GM18868 (cell line): Measurements from ENCODE around the gene LIMCH1.

ENCODE experiments used
- ATAC-seq: cut with Tn5 transposase; IDR thresholded peaks from one replicate; pipeline ENCODE4 v1.9.1; 2021; ENCODE audit warnings: mild to moderate bottlenecking, moderate library complexity; ENCODE audit not compliant: unreplicated experiment

LIMCH1 gene

DNA sequence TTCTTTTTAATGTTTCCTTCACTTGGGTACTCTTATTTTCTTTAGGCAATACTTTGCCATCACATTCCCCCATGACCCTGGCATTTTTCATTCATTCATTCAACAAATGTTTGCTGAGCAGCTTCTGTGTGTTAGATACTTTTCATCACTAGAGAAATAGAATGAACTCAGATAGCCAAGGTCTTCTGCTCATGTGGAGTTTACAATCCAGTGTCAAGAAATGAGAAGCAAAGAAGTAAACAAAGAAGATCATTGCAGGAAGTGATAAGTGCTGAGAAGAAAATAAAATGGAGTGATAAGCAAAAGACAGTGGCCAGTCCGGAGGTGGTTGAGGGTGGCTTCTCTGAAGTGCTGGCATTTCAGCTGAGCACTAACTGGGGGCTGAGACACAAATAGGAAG lies 63.1 kb downstream of the LIMCH1 start:
- no peak for ATAC-seq

- no peak for ATAC-seq
Measured at GRCh38 chr4:41602113-41602512, 64.2 kb downstream of the LIMCH1 start.

- no peak for ATAC-seq
Measured at GRCh38 chr4:41602886-41603498, 65.0 kb downstream of the LIMCH1 start.

DNA sequence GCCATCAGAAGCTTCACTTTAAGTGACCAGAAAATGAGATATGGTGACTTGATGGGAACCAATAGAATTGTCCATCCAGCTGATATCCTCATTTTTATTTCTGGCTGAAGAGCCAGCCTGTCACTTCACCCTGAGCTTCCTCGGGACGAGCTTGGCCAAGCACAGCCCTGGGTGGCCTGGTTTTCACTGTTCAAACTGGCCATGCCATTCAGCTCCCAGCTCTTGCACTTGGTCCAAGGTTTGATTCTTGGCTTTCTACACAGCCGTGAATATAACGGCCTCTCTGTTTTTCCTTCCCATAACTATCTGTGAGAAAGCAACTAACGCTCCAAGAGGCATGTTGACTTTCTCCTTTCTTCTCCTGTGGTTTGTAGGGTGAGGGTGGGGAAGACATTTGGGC lies 71.9 kb downstream of the LIMCH1 start:
- no peak for ATAC-seq

GRCh38 chr4:41610474-41610873 lies 72.5 kb downstream of the LIMCH1 start:
- no peak for ATAC-seq

DNA sequence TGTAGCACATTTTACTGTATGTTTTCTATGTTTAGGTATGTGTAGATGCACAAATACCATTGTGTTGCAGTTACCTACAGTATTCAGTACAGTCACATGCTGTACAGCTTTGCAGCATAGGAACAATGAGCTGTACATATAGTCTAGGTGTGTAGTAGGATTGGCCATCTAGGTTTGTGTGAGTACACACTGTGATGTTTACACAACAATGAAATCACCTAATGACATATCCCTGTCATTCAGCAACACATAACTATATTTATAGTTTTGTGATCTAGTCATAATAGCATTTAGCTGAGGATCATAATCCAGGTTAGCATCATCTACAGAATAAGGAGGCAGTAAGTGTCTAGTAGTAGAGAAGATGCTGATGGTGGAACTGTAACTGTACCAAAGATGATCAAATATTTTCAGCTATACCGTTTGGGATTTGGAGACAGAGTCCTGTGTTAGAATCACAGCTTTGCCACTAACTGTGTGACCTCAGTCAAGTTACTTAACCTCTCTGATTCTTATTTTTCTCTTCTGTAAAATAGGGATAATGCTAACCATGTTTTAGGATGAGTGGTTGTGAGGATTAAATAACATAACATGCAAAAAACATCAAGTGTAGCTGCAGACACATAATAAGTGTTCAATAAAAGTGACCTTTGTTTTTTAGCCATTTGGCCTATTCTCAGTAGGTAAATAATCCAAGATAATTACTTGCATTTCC lies 73.3 kb downstream of the LIMCH1 start:
- ATAC-seq = no peak

GRCh38 chr4:41611881-41612871 lies 74.2 kb downstream of the LIMCH1 start:
- no peak for ATAC-seq

- no peak for ATAC-seq
Measured at GRCh38 chr4:41613386-41613785, 75.4 kb downstream of the LIMCH1 start.

DNA sequence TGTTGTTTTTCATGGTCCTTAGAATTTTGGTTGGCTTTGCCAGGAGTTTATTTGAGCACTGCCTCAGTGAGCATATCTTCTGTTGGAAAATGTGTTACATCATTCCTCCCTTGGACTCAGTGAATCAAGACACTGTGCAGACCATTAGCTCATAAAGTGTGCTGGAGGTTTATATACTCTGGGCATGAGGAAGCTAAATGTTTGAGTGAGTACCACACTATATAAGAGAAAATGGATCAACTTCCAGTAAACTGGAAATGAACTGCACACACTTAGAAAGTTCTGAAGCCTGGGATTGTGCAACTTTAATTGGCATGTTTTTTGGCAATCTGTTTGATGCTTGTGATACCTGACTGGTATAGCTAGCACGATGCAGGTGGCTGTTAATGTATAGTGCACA lies 75.9 kb downstream of the LIMCH1 start:
- no peak for ATAC-seq

GRCh38 chr4:41614519-41614918 lies 76.6 kb downstream of the LIMCH1 start:
- no peak for ATAC-seq

DNA sequence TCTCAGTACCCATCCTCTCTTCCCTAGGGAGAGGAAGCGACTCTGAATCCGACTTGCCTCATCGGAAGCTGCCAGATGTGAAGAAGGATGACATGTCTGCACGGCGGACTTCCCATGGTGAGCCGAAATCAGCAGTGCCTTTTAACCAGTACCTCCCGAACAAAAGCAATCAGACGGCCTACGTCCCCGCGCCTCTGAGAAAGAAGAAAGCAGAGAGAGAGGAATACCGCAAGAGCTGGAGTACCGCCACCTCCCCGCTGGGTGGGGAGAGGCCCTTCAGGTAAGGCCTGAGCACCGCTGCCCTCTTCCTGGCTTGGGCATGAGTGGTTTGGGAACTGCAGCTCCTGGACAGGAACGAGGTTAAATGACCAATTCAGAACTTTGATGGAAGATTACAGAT lies 81.2 kb downstream of the LIMCH1 start:
- no peak for ATAC-seq

DNA sequence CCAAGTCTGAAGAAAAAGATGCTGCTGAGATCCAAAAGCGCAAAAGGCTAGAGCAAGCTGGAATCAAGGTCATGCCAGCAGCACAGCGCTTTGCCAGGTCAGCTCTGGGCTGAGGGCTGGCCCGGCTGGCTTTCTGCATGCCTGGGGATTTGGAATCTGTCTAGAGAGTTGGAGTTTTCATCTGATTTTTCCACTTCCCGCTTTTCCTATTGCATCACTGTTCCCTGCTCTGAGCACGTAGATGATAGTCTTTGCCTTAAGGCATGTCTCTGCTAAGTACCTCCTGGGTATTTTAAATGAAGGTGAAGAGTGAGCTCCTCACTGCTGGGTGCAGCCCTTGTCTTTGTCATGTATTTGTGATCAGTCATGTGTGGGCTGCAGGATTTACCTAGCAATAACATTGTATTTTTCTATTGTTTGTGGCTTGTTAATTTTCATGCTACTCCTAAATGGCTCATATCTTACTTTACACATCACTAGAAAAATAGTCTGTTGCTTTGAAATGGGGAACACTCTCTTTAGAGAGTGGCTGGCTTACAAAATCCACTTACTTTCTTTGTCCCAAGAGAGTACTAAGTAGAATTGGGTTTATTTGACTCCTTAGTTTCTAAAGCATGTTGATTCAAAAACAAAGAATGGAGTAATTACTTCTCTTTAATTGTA lies 82.8 kb downstream of the LIMCH1 start:
- no peak for ATAC-seq

DNA sequence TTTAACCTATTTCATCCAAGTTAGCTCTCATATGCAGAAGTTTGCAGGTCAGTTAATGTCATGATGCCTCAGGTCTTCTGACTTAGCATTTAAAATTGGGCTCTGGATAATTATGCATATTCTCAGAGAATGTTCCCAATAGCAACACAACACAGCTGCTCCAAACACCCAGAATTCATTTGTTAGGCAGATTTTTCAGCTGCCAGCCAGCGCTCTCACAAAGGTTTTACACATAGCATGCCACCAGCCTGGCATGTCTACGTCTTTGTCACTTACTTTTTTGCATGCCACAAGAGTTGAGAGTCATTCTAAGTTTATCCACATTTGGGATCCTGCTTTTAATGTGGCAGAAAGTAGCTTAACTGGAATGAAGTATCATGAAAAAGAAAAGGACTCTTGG lies 84.8 kb downstream of the LIMCH1 start:
- no peak for ATAC-seq

- no peak for ATAC-seq
Measured at GRCh38 chr4:41624765-41625164, 86.8 kb downstream of the LIMCH1 start.

GRCh38 chr4:41625531-41625930 lies 87.6 kb downstream of the LIMCH1 start:
- ATAC-seq = no peak

GRCh38 chr4:41628936-41629335 lies 91.0 kb downstream of the LIMCH1 start:
- ATAC-seq = no peak

GRCh38 chr4:41631523-41631922 lies 93.6 kb downstream of the LIMCH1 start:
- no peak for ATAC-seq

DNA sequence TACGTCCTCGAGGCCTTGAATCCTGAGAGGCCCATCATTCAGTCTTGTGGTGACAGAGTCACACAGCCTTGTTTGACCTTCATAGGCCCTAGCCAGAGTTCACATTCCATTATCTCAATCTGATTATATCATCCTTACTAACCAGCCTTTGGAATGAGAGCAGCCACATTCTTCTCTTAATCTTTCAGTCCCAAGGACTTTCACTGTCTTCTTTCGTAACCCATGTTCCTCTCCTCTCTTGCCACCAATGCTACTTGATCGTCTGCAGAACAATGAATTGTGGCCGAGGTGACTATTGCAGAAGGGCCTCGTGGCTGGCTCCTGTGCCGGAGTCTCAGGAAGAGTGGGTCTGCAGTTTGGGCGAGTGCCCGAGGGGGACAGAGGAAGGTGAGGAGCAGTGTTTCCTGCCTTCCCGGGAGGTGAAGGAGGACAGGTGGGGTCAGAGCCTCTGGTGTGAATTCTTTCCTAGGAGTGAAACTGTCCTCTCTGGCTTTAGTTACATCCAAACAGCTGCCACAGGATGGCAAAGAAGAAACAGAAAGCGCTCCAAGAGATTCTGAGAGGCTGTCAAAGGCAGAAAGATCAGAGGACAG lies 94.6 kb downstream of the LIMCH1 start:
- no peak for ATAC-seq

- ATAC-seq = no peak
Measured at GRCh38 chr4:41633321-41633720, 95.4 kb downstream of the LIMCH1 start.

DNA sequence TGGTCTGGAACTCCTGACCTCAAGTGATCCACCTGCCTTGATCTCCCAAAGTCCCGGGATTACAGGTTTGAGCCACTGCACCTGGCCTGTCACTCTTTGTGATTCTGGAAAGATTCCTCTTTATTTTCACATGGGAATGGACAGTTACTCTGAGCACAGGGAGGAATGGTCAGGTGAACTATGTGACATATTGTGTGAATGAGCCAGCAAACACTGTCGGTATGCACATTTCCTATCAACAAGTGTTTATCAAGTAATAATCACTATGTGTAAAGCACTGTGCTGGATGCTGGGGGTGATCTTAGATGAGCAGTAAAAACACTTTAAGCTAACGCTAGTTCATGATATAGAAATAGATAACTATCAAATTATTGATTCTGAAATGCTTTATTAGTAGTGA lies 97.5 kb downstream of the LIMCH1 start:
- no peak for ATAC-seq

GRCh38 chr4:41638203-41638602 lies 100.2 kb downstream of the LIMCH1 start:
- no peak for ATAC-seq
